Right lobe of liver (tissue), 4 donors: ENCODE results near the gene URAD.

ENCODE experiments used
- POLR2A ChIP-seq: fragments of 450-650 bp; IDR thresholded peaks from one replicate; pipeline ENCODE4 v1.6.1; 2017; ENCODE audit warnings: antibody characterized with exemption, mild to moderate bottlenecking
- TF ChIP-seq, protein P1 (sequence below), 4 donors: fragments of 200-600 bp in 3 of 4; fragments of 450-650 bp in 1 of 4; IDR thresholded peaks; one replicate each; pipeline versions ENCODE4 v1.5.1 to v1.8.0; 2016 to 2022; ENCODE audit warnings: antibody characterized with exemption in 4 of 4, mild to moderate bottlenecking in 2 of 4
- donor health status: DM: no; HTN: no; CAD: no.
- donor health status: DM: no; HTN: no; CAD: no.
- donor health status: DM: no; HTN: yes; CAD: no.

DNA sequence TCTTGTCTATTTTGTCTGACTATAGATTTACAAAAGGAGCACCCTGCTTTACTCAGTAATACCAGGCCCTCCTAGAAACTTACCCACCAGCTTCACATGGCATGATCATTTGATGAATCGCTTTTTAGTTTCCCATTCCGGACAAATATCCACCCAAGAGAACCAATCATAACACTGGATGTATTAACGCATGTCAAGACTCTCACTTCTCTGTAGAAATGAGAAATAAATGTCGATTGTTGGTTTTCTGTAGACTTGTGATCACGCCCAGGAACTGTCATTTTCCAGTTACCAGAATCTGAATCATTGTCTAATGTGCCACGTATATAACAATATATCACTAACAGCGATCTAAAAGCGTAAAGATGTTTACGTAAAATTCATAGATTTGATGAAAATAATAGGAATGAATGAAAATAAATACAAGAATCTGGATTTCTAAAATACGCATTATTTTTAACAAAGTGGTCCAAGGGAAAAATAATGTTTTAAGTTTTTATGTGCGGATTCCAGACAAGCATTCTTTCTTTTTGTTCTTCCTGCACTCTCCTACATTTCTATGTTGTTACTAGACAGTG is 33.4 kb downstream of the URAD start:
- no peak for TF ChIP-seq POLR2A
- TF ChIP-seq, protein P1, sequence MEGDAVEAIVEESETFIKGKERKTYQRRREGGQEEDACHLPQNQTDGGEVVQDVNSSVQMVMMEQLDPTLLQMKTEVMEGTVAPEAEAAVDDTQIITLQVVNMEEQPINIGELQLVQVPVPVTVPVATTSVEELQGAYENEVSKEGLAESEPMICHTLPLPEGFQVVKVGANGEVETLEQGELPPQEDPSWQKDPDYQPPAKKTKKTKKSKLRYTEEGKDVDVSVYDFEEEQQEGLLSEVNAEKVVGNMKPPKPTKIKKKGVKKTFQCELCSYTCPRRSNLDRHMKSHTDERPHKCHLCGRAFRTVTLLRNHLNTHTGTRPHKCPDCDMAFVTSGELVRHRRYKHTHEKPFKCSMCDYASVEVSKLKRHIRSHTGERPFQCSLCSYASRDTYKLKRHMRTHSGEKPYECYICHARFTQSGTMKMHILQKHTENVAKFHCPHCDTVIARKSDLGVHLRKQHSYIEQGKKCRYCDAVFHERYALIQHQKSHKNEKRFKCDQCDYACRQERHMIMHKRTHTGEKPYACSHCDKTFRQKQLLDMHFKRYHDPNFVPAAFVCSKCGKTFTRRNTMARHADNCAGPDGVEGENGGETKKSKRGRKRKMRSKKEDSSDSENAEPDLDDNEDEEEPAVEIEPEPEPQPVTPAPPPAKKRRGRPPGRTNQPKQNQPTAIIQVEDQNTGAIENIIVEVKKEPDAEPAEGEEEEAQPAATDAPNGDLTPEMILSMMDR (IDR thresholded peaks at IDR 0.05) = no peak
